ENCODE results near the gene ARHGAP44.

- no peak for TF ChIP-seq RAD21 (conservative IDR thresholded peaks at IDR 0.05)
- TF ChIP-seq, protein P1, sequence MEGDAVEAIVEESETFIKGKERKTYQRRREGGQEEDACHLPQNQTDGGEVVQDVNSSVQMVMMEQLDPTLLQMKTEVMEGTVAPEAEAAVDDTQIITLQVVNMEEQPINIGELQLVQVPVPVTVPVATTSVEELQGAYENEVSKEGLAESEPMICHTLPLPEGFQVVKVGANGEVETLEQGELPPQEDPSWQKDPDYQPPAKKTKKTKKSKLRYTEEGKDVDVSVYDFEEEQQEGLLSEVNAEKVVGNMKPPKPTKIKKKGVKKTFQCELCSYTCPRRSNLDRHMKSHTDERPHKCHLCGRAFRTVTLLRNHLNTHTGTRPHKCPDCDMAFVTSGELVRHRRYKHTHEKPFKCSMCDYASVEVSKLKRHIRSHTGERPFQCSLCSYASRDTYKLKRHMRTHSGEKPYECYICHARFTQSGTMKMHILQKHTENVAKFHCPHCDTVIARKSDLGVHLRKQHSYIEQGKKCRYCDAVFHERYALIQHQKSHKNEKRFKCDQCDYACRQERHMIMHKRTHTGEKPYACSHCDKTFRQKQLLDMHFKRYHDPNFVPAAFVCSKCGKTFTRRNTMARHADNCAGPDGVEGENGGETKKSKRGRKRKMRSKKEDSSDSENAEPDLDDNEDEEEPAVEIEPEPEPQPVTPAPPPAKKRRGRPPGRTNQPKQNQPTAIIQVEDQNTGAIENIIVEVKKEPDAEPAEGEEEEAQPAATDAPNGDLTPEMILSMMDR (IDR thresholded peaks at IDR 0.05; ENCODE audit: poor library complexity, severe bottlenecking): no peak
- no peak for TF ChIP-seq EZH2 (IDR thresholded peaks at IDR 0.05; ENCODE audit: borderline replicate concordance, insufficient read depth, low read length, poor library complexity, severe bottlenecking)
- no peak for TF ChIP-seq TAF1 (IDR thresholded peaks at IDR 0.05; ENCODE audit: low read depth)
- TF ChIP-seq MXI1 (conservative IDR thresholded peaks at IDR 0.05; ENCODE audit: poor library complexity, severe bottlenecking): no peak
- TF ChIP-seq POLR2AphosphoS5 (IDR thresholded peaks at IDR 0.05): no peak
- TF ChIP-seq EP300 (conservative IDR thresholded peaks at IDR 0.05; ENCODE audit: poor library complexity, severe bottlenecking): no peak
- TF ChIP-seq SMC3 (conservative IDR thresholded peaks at IDR 0.05; ENCODE audit: poor library complexity): no peak
Measured at GRCh38 chr17:12900474-12900873, 111.2 kb downstream of the ARHGAP44 start.
